WTC11 (cell line): ENCODE results near the gene EFCAB5.
"Not testable (repeated sequence)": the region's sequence is repeated elsewhere in the genome, so short reads cannot be mapped to it uniquely, and the experiment has no call there.

Source experiments
- ESRRA ChIP-seq: sonication (generic); formaldehyde crosslinking; IDR thresholded peaks from 2 replicates; pipeline ENCODE4 v1.8.1; 2022; ENCODE audit warnings: mild to moderate bottlenecking, missing genetic modification reagents, borderline replicate concordance
- JUN ChIP-seq: sonication (generic); formaldehyde crosslinking; IDR thresholded peaks from 2 replicates; pipeline ENCODE4 v1.8.0; 2023; ENCODE audit warnings: mild to moderate bottlenecking, missing genetic modification reagents
- TCF7 ChIP-seq: sonication (generic); formaldehyde crosslinking; IDR thresholded peaks from 2 replicates; pipeline ENCODE4 v1.8.0; 2022; ENCODE audit warnings: mild to moderate bottlenecking, low read depth, missing genetic modification reagents, moderate library complexity
- ZNF138 ChIP-seq: sonication (generic); formaldehyde crosslinking; conservative IDR thresholded peaks from 2 replicates; pipeline ENCODE4 v1.8.1; 2022; ENCODE audit warnings: mild to moderate bottlenecking, moderate library complexity, missing genetic modification reagents
- ZNF396 ChIP-seq: fragments of 250-450 bp; sonication (Bioruptor Pico); IDR thresholded peaks from 2 replicates; pipeline ENCODE4 v1.8.0; 2021; ENCODE audit warnings: mild to moderate bottlenecking, moderate library complexity, borderline replicate concordance
- TF ChIP-seq, protein P1 (sequence below): sonication (generic); formaldehyde crosslinking; conservative IDR thresholded peaks from 2 replicates; pipeline ENCODE4 v1.8.1; 2023; ENCODE audit warnings: mild to moderate bottlenecking, low read depth, missing genetic modification reagents, moderate library complexity
- TF ChIP-seq, protein P2 (sequence below): fragments of 200-600 bp; IDR thresholded peaks from 2 replicates; pipeline ENCODE4 v1.8.0; 2022; ENCODE audit warnings: antibody characterized with exemption
- TF ChIP-seq, protein P3 (sequence below): sonication (generic); formaldehyde crosslinking; IDR thresholded peaks from 2 replicates; pipeline ENCODE4 v1.8.1; 2023; ENCODE audit warnings: mild to moderate bottlenecking, missing genetic modification reagents
- TF ChIP-seq, protein P4 (sequence below): sonication (generic); formaldehyde crosslinking; IDR thresholded peaks from 2 replicates; pipeline ENCODE4 v1.8.0; 2022; ENCODE audit warnings: mild to moderate bottlenecking, missing genetic modification reagents
- TF ChIP-seq, protein P5 (sequence below): fragments of 250-450 bp; sonication (Bioruptor Pico); IDR thresholded peaks from 2 replicates; pipeline ENCODE4 v2.1.2; 2022; ENCODE audit warnings: mild to moderate bottlenecking, moderate library complexity
- TF ChIP-seq, protein P6 (sequence below): sonication (generic); formaldehyde crosslinking; IDR thresholded peaks from 2 replicates; pipeline ENCODE4 v1.8.0; 2022; ENCODE audit warnings: missing genetic modification reagents
- TF ChIP-seq, protein P7 (sequence below): sonication (generic); formaldehyde crosslinking; IDR thresholded peaks from 2 replicates; pipeline ENCODE4 v1.8.1; 2023; ENCODE audit warnings: mild to moderate bottlenecking, missing genetic modification reagents, moderate library complexity

DNA sequence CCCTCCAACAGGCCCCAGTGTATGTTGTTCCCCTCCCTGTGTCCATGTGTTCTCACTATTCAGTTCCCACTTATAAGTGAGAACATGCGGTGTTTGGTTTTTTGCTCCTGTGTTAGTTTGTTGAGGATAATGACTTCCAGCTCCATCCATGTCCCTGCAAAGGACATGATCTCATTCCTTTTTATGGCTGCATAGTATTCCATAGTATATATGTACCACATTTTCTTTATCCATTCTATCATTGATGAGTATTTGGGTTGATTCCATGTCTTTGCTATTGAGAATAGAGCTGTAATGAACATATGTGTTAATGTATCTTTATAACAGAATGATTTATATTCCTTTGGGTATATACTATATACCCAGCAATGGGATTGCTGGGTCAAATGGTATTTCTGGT lies 16.1 kb downstream of the EFCAB5 start:
- TF ChIP-seq ZNF396 (CRISPR knock-in tag); TCF7 (CRISPR knock-in tag); JUN; ESRRA (CRISPR knock-in tag); ZNF138 (CRISPR knock-in tag): not testable (repeated sequence)
- TF ChIP-seq, protein P1, sequence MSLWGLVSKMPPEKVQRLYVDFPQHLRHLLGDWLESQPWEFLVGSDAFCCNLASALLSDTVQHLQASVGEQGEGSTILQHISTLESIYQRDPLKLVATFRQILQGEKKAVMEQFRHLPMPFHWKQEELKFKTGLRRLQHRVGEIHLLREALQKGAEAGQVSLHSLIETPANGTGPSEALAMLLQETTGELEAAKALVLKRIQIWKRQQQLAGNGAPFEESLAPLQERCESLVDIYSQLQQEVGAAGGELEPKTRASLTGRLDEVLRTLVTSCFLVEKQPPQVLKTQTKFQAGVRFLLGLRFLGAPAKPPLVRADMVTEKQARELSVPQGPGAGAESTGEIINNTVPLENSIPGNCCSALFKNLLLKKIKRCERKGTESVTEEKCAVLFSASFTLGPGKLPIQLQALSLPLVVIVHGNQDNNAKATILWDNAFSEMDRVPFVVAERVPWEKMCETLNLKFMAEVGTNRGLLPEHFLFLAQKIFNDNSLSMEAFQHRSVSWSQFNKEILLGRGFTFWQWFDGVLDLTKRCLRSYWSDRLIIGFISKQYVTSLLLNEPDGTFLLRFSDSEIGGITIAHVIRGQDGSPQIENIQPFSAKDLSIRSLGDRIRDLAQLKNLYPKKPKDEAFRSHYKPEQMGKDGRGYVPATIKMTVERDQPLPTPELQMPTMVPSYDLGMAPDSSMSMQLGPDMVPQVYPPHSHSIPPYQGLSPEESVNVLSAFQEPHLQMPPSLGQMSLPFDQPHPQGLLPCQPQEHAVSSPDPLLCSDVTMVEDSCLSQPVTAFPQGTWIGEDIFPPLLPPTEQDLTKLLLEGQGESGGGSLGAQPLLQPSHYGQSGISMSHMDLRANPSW, result not testable (repeated sequence)
- TF ChIP-seq, protein P2, sequence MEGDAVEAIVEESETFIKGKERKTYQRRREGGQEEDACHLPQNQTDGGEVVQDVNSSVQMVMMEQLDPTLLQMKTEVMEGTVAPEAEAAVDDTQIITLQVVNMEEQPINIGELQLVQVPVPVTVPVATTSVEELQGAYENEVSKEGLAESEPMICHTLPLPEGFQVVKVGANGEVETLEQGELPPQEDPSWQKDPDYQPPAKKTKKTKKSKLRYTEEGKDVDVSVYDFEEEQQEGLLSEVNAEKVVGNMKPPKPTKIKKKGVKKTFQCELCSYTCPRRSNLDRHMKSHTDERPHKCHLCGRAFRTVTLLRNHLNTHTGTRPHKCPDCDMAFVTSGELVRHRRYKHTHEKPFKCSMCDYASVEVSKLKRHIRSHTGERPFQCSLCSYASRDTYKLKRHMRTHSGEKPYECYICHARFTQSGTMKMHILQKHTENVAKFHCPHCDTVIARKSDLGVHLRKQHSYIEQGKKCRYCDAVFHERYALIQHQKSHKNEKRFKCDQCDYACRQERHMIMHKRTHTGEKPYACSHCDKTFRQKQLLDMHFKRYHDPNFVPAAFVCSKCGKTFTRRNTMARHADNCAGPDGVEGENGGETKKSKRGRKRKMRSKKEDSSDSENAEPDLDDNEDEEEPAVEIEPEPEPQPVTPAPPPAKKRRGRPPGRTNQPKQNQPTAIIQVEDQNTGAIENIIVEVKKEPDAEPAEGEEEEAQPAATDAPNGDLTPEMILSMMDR, result not testable (repeated sequence)
- TF ChIP-seq, protein P3, sequence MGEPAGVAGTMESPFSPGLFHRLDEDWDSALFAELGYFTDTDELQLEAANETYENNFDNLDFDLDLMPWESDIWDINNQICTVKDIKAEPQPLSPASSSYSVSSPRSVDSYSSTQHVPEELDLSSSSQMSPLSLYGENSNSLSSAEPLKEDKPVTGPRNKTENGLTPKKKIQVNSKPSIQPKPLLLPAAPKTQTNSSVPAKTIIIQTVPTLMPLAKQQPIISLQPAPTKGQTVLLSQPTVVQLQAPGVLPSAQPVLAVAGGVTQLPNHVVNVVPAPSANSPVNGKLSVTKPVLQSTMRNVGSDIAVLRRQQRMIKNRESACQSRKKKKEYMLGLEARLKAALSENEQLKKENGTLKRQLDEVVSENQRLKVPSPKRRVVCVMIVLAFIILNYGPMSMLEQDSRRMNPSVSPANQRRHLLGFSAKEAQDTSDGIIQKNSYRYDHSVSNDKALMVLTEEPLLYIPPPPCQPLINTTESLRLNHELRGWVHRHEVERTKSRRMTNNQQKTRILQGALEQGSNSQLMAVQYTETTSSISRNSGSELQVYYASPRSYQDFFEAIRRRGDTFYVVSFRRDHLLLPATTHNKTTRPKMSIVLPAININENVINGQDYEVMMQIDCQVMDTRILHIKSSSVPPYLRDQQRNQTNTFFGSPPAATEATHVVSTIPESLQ (CRISPR knock-in tag), result not testable (repeated sequence)
- TF ChIP-seq, protein P4, sequence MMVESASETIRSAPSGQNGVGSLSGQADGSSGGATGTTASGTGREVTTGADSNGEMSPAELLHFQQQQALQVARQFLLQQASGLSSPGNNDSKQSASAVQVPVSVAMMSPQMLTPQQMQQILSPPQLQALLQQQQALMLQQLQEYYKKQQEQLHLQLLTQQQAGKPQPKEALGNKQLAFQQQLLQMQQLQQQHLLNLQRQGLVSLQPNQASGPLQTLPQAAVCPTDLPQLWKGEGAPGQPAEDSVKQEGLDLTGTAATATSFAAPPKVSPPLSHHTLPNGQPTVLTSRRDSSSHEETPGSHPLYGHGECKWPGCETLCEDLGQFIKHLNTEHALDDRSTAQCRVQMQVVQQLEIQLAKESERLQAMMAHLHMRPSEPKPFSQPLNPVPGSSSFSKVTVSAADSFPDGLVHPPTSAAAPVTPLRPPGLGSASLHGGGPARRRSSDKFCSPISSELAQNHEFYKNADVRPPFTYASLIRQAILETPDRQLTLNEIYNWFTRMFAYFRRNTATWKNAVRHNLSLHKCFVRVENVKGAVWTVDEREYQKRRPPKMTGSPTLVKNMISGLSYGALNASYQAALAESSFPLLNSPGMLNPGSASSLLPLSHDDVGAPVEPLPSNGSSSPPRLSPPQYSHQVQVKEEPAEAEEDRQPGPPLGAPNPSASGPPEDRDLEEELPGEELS (CRISPR knock-in tag), result not testable (repeated sequence)
- TF ChIP-seq, protein P5, sequence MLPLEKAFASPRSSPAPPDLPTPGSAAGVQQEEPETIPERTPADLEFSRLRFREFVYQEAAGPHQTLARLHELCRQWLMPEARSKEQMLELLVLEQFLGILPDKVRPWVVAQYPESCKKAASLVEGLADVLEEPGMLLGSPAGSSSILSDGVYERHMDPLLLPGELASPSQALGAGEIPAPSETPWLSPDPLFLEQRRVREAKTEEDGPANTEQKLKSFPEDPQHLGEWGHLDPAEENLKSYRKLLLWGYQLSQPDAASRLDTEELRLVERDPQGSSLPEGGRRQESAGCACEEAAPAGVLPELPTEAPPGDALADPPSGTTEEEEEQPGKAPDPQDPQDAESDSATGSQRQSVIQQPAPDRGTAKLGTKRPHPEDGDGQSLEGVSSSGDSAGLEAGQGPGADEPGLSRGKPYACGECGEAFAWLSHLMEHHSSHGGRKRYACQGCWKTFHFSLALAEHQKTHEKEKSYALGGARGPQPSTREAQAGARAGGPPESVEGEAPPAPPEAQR (CRISPR knock-in tag), result not testable (repeated sequence)
- TF ChIP-seq, protein P6, sequence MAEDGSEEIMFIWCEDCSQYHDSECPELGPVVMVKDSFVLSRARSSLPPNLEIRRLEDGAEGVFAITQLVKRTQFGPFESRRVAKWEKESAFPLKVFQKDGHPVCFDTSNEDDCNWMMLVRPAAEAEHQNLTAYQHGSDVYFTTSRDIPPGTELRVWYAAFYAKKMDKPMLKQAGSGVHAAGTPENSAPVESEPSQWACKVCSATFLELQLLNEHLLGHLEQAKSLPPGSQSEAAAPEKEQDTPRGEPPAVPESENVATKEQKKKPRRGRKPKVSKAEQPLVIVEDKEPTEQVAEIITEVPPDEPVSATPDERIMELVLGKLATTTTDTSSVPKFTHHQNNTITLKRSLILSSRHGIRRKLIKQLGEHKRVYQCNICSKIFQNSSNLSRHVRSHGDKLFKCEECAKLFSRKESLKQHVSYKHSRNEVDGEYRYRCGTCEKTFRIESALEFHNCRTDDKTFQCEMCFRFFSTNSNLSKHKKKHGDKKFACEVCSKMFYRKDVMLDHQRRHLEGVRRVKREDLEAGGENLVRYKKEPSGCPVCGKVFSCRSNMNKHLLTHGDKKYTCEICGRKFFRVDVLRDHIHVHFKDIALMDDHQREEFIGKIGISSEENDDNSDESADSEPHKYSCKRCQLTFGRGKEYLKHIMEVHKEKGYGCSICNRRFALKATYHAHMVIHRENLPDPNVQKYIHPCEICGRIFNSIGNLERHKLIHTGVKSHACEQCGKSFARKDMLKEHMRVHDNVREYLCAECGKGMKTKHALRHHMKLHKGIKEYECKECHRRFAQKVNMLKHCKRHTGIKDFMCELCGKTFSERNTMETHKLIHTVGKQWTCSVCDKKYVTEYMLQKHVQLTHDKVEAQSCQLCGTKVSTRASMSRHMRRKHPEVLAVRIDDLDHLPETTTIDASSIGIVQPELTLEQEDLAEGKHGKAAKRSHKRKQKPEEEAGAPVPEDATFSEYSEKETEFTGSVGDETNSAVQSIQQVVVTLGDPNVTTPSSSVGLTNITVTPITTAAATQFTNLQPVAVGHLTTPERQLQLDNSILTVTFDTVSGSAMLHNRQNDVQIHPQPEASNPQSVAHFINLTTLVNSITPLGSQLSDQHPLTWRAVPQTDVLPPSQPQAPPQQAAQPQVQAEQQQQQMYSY (CRISPR knock-in tag), result not testable (repeated sequence)
- TF ChIP-seq, protein P7, sequence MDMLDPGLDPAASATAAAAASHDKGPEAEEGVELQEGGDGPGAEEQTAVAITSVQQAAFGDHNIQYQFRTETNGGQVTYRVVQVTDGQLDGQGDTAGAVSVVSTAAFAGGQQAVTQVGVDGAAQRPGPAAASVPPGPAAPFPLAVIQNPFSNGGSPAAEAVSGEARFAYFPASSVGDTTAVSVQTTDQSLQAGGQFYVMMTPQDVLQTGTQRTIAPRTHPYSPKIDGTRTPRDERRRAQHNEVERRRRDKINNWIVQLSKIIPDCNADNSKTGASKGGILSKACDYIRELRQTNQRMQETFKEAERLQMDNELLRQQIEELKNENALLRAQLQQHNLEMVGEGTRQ (CRISPR knock-in tag), result not testable (repeated sequence)
